BE2C (cell line): ENCODE data around the gene ZNF790.

ENCODE experiments used
- DNase-seq: peaks from one replicate; pipeline ENCODE4 v3.0.0-alpha.2; 2020
- H3K27me3 ChIP-seq: fragments of 250-450 bp; sonication (Bioruptor Pico); 2 replicates; pipeline ENCODE4 v1.5.1; 2020; ENCODE audit warnings: mild to moderate bottlenecking
- H3K36me3 ChIP-seq: fragments of 250-450 bp; sonication (Bioruptor Pico); 2 replicates; pipeline ENCODE4 v1.5.1; 2020; ENCODE audit warnings: mild to moderate bottlenecking
- H3K4me1 ChIP-seq: fragments of 250-450 bp; sonication (Bioruptor Pico); 2 replicates; pipeline ENCODE4 v1.5.1; 2020
- H3K4me3 ChIP-seq: 2 replicates; pipeline ENCODE4 v1.5.1; 2011; ENCODE audit warnings: low read depth, low read length
- H3K9me3 ChIP-seq: fragments of 250-450 bp; sonication (Bioruptor Pico); 2 replicates; pipeline ENCODE4 v1.5.1; 2020
- CTCF ChIP-seq: IDR thresholded peaks from 2 replicates; pipeline ENCODE4 v1.5.1; 2012; ENCODE audit warnings: mild to moderate bottlenecking, low read depth, low read length

Gene ZNF790

GRCh38 chr19:36773223-36773579 lies 65.0 kb downstream of the ZNF790 start:
- no peak for TF ChIP-seq CTCF
- Histone ChIP-seq H3K9me3 (peaks cover 4% of the 10 kb centered on the region; the same call in 1 of the 2 replicates), H3K36me3 (no peaks in the 10 kb centered on the region), H3K27me3 (no peaks in the 10 kb centered on the region), H3K4me1 (no peaks in the 10 kb centered on the region), H3K4me3 (peak overlapping the region; percentile 96)
- DNase-seq = no peak

GRCh38 chr19:36772311-36773222 lies 65.6 kb downstream of the ZNF790 start, which contains the start of gene ZNF850:
ZNF850 (minus strand) TSS chr19:36772807; CDS start chr19:36762606, 10,201 bp downstream.
- no peaks in the 10 kb centered on the region for H3K36me3 ChIP-seq
- peaks cover 4% of the 10 kb centered on the region; the same call in 1 of the 2 replicates for H3K9me3 ChIP-seq
- DNase-seq = peak; percentile 95
- no peak for TF ChIP-seq CTCF
- H3K4me3 ChIP-seq = peak within 1 kb of the TSS; percentile 96
- H3K4me1 ChIP-seq = no peaks in the 10 kb centered on the region
- H3K27me3 ChIP-seq = no peaks in the 10 kb centered on the region

GRCh38 chr19:36771261-36772231 lies 66.6 kb downstream of the ZNF790 start:
- Histone ChIP-seq H3K36me3 (no peaks in the 10 kb centered on the region), H3K4me3 (peak overlapping the region; percentile 96), H3K27me3 (no peaks in the 10 kb centered on the region), H3K4me1 (no peaks in the 10 kb centered on the region), H3K9me3 (peaks cover 4% of the 10 kb centered on the region; the same call in 1 of the 2 replicates)
- DNase-seq = peak; percentile 84
- no peak for TF ChIP-seq CTCF
